CD4-positive, alpha-beta T cell treated with Interferon gamma for 1 hour (primary cell): ENCODE data around the gene DNM3.
"Not testable (repeated sequence)": the region's sequence is repeated elsewhere in the genome, so short reads cannot be mapped to it uniquely, and the experiment has no call there.

ENCODE experiments used
- DNase-seq: peaks from one replicate; pipeline ENCODE4 v3.0.0-alpha.2; 2020

The DNM3 gene

DNA sequence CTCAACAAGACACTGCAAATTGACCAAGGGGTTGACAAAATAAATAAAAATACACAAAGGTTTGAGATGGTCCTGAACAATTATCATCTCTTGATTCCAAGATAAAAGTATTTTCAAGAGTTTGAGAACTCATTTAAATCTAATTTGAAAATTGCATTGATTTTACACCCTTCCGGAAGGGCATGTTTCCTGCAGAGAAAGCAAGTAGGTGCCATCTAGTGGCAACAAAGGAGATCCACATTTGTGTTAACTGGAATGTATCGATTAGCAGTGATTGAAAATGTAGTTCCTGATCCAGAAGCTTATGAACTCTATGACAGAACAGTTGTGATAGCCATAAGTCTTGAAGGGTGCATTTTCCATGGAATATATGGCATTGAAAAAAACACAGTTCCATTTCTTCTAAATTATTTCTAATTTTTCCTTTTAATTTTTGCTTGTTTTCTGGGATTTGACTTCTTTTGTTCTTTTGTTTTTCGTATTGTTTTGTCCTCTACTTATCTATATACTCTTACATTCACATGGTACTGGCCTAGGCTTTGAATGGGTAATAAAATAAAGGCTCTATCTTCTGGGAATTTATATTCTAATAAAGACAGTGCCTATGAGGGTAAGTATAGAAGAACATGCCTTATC lies 143.7 kb downstream of the DNM3 start:
- DNase-seq, result no peak

DNA sequence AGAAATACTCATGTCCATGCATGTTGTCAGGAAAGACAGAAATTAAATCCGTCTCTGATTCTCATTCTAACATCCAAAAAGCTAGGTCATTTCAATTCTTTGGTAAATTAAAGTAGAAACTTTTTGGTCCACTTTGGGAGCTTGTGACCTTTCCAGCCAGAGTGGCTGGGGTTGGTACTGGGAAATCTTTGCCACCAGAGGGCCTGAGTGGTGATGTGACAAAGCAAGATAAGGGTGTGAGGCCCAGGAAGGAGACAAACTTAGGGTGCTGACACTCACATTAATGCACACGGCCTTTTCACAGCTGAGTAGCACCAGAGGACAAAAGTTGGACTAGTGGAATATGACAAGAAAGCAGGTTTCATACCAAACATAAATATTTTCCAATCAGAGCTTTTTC lies 144.3 kb downstream of the DNM3 start:
- no peak for DNase-seq

DNA sequence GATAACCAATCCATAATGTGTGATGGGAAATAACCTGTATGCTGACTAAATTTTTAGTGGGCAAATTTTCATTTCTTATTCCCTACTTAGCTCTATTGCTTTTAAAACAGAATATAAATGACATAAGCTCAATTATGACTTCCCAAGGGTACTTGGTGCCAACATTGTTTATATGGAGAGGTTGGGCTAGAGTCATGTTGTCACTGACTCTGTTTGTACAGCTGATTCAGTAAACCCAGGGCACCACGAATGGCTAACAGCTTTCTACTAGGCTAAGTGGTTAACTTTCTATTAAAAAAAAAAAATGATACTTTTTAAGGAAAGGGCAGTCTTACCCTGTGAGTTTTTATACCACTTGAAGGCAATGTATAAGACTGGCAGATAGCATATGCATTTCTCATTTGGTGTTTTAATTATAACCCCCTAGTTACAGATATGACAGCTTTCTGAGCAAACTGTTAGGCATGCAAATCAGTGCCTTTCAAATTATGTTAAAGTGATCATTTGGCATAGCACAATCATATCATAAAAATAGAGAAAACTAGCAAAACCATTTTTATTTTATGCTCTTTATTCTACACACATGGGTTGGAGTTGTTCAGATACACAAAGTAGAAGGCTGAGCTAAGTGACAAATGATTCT lies 147.1 kb downstream of the DNM3 start:
- DNase-seq, result no peak

DNA sequence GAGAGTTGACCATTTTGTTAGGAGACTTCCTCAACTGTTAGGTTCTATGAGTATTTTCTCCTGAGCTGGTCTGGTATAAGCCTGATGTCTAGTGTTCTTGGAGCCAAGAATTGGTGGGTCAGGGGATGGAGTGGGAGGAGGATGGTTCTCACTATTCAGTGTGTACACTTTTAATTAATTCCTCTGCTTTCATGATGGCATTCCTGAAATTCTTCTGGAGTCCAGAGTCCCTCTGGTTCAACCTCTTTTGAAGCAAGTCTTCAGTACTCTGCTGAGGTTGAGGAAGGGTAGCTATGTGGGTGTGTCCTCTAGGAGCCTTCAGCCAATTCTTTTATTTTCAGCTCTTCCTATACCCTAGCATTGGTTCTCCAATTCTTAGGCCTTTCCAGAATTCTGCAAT lies 149.1 kb downstream of the DNM3 start:
- DNase-seq, result no peak

DNA sequence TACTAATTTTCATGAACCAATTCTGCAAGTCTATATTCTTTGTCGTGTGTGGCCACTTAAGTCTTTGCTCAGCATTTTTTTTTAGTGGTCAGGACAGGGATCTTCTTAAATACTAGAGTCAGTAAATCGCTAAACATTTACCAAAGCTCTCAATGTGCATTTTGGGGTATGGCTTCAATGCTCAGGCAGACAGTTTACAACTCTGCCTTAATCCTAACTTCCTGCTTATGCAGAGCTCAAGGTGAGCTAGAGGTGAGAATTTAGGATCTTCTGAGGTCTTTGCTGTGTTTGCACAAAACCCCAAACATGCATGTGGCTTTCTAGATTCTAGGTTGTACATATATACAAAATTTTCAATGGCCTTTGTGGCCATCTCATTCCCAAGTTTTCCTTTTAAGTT lies 153.0 kb downstream of the DNM3 start:
- DNase-seq, result no peak

DNA sequence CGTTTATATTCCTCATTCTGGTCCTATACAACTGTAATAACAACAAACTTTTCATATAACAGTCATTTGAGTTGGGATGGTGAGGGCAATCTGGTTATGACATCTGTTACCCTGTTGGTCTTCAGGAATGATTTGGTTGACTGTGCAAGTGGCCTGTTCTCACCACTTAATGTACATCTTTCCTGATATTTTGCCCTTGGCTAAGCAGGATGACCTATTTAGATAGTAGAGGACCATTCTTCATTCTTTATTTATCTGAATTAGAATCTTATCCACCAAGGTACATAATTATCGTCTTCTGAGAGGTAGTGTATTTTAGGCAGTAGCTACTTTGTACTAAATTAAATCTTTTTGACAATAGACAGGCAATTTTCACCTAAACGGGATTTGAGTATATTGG lies 154.3 kb downstream of the DNM3 start:
- no peak for DNase-seq

DNA sequence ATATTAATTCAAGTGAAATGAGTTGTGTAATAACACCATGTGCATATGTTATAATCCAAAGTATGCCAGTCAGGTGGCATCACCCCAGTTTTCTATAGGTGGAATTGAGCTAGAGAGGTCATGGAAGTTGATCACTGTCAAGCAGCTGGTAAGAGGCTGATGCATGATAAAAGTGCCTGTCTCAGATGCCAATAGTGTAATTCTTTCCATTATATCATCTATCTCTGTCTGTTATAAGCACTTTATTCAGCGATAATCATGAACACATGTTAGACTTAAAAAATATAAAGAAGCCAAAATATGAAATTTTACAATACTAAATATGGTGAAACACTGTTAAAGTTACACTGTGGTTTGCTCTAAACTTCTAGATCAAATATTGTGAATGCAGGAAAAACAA lies 156.6 kb downstream of the DNM3 start:
- DNase-seq, result no peak

DNA sequence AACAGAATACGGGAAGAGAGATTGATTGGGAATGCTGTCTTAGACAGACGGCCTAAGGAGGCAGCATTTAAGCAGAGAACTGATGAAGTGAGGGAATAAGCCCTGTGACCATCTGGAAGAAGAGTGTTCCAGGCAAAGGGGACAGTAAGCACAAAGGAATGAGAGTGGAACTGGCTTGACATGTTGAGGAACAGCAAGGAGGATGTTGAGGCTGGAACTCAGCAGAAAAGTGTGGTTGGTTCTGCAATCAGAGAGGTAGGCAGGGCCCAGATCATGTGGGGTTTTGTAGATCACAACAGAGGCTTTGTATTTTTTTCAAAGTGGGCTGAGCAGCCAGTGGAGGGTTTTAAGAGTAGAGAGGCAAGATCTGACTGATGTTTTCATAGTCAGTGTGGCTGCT lies 157.4 kb downstream of the DNM3 start:
- no peak for DNase-seq

DNA sequence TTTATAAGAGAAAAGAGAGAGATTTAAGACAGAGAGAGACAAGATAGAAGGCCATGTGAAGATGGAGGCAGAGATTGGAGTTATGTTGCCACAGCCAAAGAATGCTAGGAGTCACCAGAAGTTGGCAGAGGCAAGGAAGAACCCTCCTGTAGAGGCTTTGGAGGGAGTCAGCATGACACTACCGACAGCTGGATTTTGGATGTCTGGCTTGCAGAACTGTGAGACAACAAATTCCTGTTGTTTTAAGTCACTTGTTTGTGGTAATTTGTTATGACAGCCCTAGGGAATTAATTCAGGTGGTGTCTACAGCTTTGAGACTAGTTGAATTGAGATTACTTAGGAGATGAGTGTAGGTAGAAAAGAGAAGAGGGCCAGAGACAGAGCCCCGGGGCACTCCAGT lies 158.5 kb downstream of the DNM3 start:
- no peak for DNase-seq

DNA sequence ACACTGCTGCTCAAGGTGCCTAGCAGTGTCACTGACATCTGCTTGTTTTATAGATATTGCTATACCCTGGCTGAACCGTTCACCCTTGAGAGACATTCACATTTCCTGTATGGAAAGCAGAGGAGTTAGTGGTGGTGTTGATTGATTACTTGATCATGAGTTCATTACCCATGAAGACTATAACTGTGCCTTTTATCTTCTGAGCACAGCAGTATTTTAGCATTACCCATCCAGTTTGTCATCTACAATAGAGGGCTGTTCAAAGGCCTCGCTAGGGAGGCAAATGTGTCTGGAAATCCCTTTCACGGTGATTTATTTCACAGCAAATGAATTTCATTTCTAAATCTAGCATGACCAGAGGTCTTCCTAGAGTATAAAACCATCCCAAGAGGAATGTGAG lies 160.0 kb downstream of the DNM3 start:
- no peak for DNase-seq

DNA sequence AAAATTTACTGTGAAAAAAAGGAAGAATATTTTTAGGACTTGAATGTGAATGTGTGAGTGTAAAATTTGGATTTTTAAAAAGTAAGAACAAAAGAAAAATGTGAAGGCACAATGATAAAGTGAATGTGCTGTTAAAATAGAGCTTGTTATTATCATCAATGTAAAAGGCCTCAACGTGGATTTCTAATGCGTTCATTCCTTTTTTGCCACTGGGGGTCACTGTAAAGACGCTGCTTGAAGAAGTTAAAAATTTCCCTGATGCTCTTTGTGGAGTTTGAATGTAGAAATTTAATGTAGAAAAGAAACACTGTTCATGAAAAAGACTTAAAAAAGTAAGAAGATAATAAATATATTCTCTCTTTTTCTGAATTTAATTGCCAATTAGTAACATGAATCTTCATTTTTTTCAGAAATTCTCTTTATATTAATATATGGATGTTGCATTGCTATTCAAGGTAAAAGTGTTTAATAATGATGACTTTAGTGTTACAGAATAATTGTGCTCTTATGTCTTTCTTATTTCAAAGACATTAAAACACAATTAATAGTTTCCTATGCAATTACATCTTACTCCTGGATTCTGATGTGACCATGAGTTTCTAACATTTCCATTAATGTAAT lies 161.5 kb downstream of the DNM3 start:
- DNase-seq, result no peak

DNA sequence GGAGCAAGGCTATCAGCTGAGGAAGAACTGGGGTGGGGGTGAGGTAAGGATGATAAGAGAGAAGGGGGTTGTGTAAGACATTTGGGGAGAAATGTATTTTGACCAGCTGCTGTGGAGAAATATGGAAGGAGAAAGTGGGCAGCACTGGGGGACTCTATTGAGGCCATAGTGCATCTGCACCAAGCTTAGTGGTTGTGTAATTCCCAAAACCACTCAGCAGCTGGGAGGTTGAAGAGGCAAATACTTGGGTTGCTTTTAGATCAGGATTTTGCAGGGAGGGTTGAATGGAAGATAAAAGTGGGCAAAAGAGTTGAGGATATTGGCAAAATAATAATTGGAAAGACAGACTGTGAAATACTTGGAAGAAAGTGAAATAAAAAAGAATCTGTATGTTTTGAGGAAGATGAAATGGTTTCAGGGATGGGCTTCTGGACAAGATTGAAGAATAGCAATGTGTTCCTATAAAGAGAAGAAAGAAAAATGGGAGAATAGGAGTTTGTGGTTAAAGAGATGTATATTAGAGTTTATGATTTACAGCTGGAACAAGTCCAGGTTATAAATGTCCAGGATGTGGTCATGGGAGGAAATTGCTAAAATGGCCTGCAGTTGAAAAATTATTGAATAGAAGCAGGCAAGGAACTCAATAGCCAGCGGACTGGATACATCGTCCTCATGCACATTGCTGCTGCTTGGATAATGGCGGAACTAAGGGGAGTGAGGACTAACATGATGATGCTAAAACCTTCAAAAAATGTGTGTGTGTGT lies 162.7 kb downstream of the DNM3 start:
- no peak for DNase-seq

DNA sequence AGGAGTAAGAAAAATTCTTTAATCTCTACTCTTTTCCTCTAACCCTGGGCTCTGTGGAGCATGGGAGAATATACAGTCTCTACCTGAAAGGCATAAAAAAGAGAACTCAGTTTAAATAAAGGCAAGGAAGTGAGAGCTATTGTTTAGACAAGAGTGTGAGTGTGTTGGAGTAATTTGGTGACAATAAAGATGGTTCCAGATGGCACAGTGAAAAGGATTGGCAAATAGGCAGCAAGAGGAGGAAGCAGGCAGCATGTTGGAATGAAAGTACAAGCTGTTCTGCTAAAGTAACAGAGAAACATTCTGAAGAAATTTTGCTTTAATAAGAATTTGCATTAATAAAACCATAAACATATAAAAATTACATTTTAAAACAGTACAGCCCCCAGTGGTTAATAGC lies 163.4 kb downstream of the DNM3 start:
- DNase-seq, result no peak

DNA sequence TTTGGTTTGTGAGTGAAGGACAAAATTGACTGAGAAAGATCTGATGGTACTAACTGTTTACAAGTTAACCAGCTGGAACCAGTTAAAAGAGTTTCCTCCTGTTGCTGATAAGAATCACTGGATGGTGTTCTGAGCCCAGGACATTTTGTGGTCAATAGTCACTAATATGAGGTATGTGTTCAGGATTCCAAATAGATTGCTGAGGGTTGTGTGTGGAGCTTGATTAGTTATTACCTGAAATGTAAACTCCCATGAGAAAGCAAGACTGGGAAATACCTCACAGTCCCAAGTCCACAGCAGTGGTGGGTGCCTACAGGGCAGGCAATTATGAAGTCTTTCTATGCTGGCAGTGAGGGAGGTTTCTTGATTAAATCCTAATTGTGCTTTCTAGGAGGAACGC lies 164.6 kb downstream of the DNM3 start:
- no peak for DNase-seq

DNA sequence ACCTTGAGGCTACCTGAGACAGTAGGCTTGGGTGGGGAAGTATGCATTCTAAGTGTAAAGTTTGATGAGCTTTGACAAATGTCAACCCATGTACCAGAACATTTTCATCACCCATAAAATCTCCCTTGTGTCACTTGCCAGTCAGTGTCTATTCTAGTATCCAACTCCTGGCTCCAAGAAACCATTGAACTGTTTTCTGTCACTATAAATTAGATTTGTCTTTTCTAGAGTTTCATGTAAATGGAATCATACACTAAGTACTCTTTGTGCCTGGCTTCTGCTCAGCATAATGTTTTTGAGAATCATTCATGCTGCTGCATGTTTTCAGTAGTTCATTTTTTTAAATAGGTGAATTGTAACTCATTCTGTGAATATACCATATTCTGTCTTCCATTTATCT lies 165.4 kb downstream of the DNM3 start:
- no peak for DNase-seq

DNA sequence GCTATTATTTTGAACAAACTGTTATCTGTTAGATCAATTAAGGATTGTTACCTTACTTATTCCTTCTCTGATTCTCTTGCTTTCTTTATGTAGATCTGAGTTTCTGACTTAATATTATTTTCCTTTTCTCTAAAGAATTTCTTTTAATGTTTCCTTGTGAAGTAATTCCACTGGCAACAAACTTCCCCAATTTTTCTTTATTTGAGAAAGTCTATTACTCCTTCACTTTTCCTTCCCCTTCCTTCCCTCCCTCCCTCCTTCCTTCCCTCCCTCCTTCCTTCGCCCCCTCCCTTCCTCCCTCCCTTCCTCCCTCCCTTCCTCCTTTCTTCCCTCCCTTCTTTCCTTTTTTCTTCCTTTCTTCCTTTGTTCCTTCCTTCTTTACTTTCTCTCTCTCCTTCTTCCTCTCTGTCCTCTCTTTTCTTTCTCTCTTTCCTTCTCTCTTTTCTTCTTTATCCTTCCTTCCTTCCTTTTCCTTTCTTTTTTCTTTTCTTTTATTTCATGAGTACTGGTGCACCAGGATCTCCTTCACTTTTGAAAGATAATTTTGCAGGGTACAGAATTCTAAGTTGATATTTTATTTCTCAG lies 177.5 kb downstream of the DNM3 start:
- DNase-seq, result no peak

DNA sequence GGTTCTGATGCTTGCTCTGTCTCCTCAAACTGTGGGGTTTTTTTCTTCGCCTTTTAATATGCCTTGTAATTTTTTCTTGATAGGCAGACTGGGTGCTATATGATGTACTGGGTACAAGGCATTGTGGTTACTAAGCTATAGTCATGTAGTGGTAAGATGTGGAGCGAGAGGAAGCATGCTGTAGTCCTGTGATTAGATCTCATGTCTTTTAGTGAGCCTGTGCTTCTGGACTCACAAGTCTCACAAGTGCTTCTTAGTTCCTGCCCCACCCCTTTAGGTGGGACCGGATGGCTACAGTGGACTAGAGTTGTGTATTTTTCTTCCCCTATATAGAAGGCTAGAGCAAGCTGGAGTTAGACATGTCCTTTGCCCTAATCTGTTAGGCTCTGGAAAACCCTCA lies 178.7 kb downstream of the DNM3 start:
- no peak for DNase-seq

DNA sequence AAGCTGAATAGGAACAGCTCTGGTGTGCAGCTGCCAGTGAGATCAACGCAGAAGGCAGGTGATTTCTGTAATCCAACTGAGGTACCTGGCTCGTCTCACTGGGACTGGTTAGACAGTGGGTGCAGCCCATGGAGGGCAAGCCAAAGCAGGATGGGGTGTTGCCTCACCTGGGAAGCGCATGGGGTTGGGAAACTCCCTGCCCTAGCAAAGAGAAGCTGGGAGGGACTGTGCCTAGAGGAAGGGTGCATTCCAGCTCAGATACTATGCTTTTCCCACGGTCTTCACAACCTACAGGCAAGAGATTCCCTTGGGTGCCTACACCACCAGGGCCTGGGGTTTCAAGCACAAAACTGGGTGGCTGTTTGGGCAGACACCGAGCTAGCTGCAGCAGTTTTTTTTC lies 183.2 kb downstream of the DNM3 start:
- DNase-seq, result no peak

DNA sequence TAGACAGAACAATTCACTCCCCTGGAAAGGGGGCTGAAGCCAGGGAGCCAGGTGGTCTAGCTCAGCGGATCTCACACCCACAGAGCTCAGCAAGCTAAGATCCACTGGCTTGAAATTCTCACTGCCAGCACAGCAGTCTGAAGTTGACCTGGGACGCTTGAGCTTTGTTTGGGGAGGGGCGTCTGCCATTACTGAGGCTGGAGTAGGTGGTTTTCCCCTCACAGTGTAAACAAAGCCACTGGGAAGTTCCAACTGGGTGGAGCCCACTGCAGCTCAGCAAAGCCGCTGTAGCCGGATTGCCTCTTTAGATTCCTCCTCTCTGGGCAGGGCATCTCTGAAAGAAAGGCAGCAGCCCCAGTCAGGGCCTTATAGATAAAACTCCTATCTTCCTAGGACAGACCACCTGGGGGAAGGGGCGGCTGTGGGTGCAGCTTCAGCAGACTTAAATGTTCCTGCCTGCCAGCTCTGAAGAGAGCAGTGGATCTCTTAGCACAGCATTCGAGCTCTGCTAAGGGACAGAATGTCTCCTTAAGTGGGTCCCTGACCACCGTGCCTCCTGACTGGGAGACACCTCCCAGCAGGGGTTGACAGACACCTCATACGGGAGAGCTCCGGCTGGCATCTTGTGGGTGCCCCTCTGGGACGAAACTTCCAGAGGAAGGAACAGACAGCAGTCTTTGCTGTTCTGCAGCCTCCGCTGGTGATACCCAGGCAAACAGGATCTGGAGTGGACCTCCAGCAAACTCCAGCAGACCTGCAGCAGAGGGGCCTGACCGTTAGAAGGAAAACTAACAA lies 183.8 kb downstream of the DNM3 start:
- not testable (repeated sequence) for DNase-seq

DNA sequence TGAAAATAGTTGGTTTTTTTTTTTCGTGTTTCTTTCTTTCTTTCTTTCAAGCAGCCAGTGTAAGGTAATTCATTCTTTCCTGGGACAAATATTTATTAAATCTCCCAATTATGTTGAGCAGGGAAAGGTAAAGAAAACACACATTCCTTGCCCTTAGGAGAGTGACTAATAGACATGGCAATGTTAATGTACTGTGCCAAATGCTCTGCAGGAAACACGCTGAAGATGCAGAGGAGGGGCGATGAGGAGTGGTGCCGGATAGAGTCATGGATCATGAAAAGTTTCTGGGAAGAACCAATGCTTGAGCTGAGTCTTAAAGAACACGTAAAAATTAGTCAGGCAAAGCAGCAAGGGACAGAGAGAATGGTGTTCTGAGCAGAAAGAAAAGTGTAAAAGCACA lies 199.2 kb downstream of the DNM3 start:
- DNase-seq, result no peak

DNA sequence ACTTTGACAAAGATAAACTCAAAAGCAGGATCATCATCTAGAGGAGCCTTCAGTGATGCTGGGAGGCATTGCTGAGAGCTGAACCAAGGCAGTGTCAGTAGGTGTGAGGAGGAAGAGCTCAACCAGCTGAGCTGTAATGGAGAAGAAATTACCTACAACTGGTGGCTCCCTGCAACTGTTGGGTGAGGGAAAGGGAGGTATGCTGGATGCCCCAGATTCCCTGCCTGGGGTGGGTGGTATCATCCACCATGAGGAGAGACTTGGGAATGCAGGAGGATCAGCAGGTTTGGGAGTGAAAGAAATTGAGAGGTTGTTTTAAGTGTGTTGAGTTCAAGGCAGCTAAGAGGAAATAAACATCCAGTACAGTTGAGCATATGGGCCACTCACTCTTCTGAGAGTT lies 199.8 kb downstream of the DNM3 start:
- DNase-seq, result no peak

DNA sequence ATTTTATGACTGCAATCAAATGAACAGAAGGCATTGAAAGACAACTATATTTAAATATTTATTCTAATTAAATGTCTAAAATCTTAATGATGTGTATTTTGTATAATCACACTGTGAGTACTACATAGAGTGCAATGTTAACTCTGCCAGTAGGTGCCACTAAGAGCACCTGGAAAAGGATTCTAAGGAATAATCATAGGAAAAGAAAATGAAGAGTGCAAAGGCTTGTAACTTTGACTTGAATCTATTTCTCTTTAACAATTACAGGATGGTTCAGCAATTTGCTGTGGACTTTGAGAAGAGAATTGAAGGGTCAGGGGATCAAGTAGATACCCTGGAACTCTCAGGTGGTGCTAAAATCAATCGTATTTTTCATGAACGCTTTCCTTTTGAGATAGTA lies 200.4 kb downstream of the DNM3 start:
- DNase-seq, result no peak

DNA sequence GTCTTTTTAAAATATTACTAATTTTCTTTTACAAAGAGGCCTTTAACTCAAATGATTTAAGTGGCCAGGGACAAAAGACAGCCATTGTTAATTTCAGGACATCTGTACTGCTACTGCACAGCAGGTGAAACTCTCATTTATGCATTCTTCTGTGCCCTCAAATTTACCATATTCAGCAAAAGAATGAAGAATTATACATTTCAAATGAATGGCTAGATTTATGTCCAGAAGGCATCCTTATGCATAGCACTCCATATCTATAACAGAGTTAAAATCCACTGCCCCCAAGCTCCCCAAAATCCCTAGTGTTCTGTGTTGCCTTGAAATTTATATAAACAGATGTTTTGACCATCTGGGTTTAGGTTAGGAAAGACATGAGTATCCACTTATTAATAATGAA lies 202.6 kb downstream of the DNM3 start:
- DNase-seq, result no peak
